ENCODE measurements around the gene FDXACB1. TPM values are rescaled to one million over a fixed set of nuclear protein-coding genes. Genes with fewer than 3 reads are reported as not detected.
A peak's percentile ranks its signal among the peaks of the same experiment; 100 is the strongest.
"Not testable (repeated sequence)": the region's sequence is repeated elsewhere in the genome, so short reads cannot be mapped to it uniquely, and the experiment has no call there.

FDXACB1 gene
- total RNA-seq, 1 donor from 2014 or later: 2.5 TPM

DNA sequence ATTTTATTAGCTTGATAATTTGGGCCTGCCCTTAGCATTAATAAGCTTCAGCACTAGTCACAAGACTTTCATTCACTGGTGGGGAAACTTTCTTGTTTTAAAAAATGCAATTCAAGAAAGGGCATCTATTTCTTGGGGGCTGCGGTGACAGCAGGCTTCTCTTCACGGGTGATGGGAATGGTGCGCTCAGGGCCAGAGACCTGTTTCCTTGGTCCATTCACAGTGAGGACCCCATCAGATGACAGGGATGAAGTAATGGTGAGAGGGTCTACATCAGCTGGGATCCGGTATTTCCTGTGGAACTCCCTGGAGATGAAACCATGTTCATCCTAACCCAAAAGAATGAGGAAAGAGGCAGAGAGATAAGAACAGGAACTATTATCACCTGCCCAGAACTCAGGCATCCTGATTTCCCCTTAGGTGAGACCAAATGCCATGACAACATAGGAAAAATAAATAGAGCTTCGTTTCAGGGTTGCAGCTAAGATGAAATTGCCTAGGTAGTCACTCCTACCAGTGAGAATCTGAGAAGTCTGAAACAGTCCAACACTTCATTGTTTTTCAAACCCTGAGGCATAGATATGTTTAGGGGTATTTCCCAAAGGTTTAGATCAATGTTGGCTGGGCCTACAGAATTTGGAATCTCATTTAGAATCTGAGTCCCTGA lies 29.8 kb upstream of the FDXACB1 start:
- Mint-ChIP-seq H3K9me3 (ENCODE audit: unreplicated experiment) (no peaks in the 10 kb centered on the region), H3K36me3 (ENCODE audit: unreplicated experiment) (no peaks in the 10 kb centered on the region), H3K4me3 (ENCODE audit: unreplicated experiment) (no peak overlapping the region), H3K27me3 (ENCODE audit: unreplicated experiment) (no peaks in the 10 kb centered on the region), H3K27ac (ENCODE audit: unreplicated experiment) (no peak overlapping the region), H3K4me1 (ENCODE audit: unreplicated experiment) (peaks cover 30% of the 10 kb centered on the region)
- TF ChIP-seq, protein P1, sequence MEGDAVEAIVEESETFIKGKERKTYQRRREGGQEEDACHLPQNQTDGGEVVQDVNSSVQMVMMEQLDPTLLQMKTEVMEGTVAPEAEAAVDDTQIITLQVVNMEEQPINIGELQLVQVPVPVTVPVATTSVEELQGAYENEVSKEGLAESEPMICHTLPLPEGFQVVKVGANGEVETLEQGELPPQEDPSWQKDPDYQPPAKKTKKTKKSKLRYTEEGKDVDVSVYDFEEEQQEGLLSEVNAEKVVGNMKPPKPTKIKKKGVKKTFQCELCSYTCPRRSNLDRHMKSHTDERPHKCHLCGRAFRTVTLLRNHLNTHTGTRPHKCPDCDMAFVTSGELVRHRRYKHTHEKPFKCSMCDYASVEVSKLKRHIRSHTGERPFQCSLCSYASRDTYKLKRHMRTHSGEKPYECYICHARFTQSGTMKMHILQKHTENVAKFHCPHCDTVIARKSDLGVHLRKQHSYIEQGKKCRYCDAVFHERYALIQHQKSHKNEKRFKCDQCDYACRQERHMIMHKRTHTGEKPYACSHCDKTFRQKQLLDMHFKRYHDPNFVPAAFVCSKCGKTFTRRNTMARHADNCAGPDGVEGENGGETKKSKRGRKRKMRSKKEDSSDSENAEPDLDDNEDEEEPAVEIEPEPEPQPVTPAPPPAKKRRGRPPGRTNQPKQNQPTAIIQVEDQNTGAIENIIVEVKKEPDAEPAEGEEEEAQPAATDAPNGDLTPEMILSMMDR (IDR thresholded peaks at IDR 0.05): no peak
- no peak for DNase-seq (ENCODE audit: extremely low spot score, unreplicated experiment)

DNA sequence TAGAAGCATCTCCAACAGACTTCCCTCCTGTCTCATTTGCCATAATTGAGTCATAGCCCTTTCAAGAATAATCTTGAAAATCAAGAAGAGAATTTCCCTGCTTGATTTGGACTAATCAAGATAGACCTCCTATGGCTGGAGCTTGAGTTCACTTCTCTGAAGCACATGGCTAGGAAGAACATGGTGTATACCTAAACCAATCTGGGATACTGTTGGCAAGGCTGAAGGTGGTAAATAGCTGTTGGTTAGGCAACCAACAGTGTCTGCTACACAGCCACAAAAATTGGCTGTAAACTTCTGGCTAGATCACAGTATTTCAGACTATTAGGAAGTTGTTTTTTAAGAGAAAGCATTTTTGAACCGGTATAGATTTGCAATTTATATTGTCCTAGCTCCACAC lies 27.7 kb upstream of the FDXACB1 start:
- no peaks in the 10 kb centered on the region for H3K9me3 Mint-ChIP-seq (ENCODE audit: unreplicated experiment)
- no peak for DNase-seq (ENCODE audit: extremely low spot score, unreplicated experiment)
- H3K27ac Mint-ChIP-seq (ENCODE audit: unreplicated experiment): no peak overlapping the region
- TF ChIP-seq, protein P1 (IDR thresholded peaks at IDR 0.05): no peak
- no peak overlapping the region for H3K4me3 Mint-ChIP-seq (ENCODE audit: unreplicated experiment)
- no peaks in the 10 kb centered on the region for H3K36me3 Mint-ChIP-seq (ENCODE audit: unreplicated experiment)
- H3K27me3 Mint-ChIP-seq (ENCODE audit: unreplicated experiment): peaks cover 5% of the 10 kb centered on the region
- H3K4me1 Mint-ChIP-seq (ENCODE audit: unreplicated experiment): peaks cover 15% of the 10 kb centered on the region

DNA sequence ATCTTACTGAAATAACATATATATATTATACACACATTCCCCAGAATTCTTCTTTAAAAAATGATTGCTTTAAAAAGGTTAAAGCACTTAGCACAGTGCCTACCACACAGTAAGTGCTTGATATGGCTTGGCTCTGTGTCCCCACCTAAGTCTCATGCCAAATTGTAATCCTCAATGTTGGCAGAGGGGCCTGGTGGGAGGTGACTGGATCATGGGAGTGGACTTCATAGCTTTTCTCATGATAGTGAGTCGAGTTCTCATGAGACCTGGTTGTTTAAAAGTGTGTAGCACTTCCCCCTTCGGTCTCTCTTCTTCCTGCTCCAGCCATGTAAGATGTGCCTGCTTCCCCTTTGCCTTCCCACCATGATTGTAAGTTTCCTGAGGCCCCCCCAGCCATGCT lies 26.4 kb upstream of the FDXACB1 start:
- peaks cover 4% of the 10 kb centered on the region for H3K4me1 Mint-ChIP-seq (ENCODE audit: unreplicated experiment)

DNA sequence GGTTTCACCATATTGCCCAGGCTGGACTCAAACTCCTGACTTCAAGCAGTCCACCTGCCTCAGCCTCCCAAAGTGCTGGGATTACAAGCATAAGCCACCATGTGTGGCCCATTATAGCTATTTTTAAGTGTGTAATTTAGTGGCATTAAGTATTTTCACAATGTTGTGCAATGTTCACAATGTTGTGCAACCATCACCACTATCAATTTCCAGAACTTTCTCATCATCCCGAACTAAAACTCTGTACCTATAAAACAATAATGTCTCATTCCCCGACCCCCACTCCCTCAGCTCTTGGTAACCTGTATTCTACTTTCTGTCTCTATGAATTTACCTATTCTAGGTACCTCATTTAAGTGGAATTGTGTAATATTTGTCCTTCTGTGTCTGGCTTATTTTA lies 7.9 kb upstream of the FDXACB1 start:
- H3K9me3 Mint-ChIP-seq (ENCODE audit: unreplicated experiment): peaks cover 5% of the 10 kb centered on the region
- H3K27ac Mint-ChIP-seq (ENCODE audit: unreplicated experiment): no peak overlapping the region
- H3K4me3 Mint-ChIP-seq (ENCODE audit: unreplicated experiment): no peak overlapping the region
- peaks cover 2% of the 10 kb centered on the region for H3K36me3 Mint-ChIP-seq (ENCODE audit: unreplicated experiment)
- no peaks in the 10 kb centered on the region for H3K4me1 Mint-ChIP-seq (ENCODE audit: unreplicated experiment)
- DNase-seq (ENCODE audit: extremely low spot score, unreplicated experiment): no peak
- no peaks in the 10 kb centered on the region for H3K27me3 Mint-ChIP-seq (ENCODE audit: unreplicated experiment)
- TF ChIP-seq, protein P1 (IDR thresholded peaks at IDR 0.05): no peak

More for the DNA sequence above, 26.4 kb upstream of the FDXACB1 start:
- H3K9me3 Mint-ChIP-seq (ENCODE audit: unreplicated experiment): no peaks in the 10 kb centered on the region
- H3K4me3 Mint-ChIP-seq (ENCODE audit: unreplicated experiment): no peak overlapping the region
- TF ChIP-seq, protein P1 (IDR thresholded peaks at IDR 0.05): no peak
- DNase-seq (ENCODE audit: extremely low spot score, unreplicated experiment): no peak
- H3K36me3 Mint-ChIP-seq (ENCODE audit: unreplicated experiment): no peaks in the 10 kb centered on the region
- peaks cover 7% of the 10 kb centered on the region for H3K27me3 Mint-ChIP-seq (ENCODE audit: unreplicated experiment)
- peak overlapping the region; percentile 58 for H3K27ac Mint-ChIP-seq (ENCODE audit: unreplicated experiment)

DNA sequence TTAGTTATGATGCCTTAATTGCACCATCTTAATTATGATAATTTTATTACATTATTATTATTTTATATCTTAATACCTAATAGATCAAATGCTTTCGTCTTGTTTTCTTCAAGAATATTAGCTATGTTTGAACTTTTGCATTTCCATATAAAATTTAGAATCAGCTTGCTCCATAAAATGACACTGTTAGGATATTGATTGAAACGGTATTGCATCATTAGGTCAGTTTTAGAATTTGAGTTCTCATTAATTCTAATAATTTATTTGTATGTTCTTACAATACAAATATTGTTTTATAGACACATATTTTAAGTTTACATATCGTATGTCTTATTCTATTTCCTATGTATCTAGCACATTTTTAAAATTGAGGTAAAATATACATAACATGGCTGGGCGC lies 7.1 kb upstream of the FDXACB1 start:
- TF ChIP-seq, protein P1 (IDR thresholded peaks at IDR 0.05): no peak
- no peak overlapping the region for H3K27ac Mint-ChIP-seq (ENCODE audit: unreplicated experiment)
- H3K36me3 Mint-ChIP-seq (ENCODE audit: unreplicated experiment): peaks cover 2% of the 10 kb centered on the region
- H3K9me3 Mint-ChIP-seq (ENCODE audit: unreplicated experiment): peaks cover 5% of the 10 kb centered on the region
- no peaks in the 10 kb centered on the region for H3K4me1 Mint-ChIP-seq (ENCODE audit: unreplicated experiment)
- H3K27me3 Mint-ChIP-seq (ENCODE audit: unreplicated experiment): no peaks in the 10 kb centered on the region
- H3K4me3 Mint-ChIP-seq (ENCODE audit: unreplicated experiment): no peak overlapping the region
- no peak for DNase-seq (ENCODE audit: extremely low spot score, unreplicated experiment)

DNA sequence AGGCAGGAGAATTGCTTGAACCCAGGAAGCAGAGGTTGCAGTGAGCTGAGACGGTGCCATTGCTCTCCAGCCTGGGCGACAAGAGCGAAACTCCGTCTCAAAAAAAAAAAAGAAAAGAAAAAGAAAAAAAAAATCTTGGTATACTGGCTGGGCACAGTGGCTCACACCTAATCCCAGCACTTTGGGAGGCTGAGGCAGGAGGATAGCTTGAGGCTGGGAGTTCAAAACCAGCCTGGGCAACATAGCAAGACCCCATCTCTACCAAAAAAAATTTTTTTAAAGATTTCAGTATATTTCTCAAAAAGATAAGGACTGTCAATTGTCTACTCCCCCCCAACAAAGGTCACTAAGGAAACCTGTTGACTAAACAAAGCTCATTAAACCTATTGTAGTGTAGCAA lies 6.1 kb upstream of the FDXACB1 start:
- not testable (repeated sequence) for H3K27ac Mint-ChIP-seq (ENCODE audit: unreplicated experiment); DNase-seq (ENCODE audit: extremely low spot score, unreplicated experiment); H3K27me3 Mint-ChIP-seq (ENCODE audit: unreplicated experiment); H3K4me1 Mint-ChIP-seq (ENCODE audit: unreplicated experiment); H3K4me3 Mint-ChIP-seq (ENCODE audit: unreplicated experiment); H3K36me3 Mint-ChIP-seq (ENCODE audit: unreplicated experiment); H3K9me3 Mint-ChIP-seq (ENCODE audit: unreplicated experiment)

Measured in osteocyte (in vitro differentiated cells).